ENCODE results near the gene CCL19. TPM values are rescaled to one million over a fixed set of nuclear protein-coding genes. Genes with fewer than 3 reads are reported as not detected.

CCL19 gene
- total and polyA plus RNA-seq, 8 donors, result 0.28 to 36.3 (median 0.75) TPM; not detected in 2

DNA sequence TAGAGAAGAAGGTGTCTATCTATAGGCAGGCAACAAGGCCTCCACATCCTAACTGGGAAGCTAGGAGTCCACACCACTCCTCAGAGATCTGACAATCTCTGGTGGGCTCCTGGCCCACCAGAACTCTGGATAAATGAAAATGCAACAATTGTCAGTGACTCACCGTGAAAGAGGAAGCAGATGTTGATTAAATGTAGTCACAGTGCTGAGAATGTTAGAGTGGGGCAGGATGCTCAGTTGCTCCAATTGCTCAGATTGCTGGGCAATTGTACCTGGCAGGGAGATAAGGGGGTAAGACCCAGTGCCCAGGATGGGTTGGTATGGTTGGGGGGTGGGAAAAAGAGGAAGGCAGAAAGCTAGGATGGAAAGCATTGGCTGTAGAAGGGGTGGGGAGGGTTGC is 4.3 kb downstream of the CCL19 start:
- Histone ChIP-seq H3K4me3 (no peak overlapping the region), H3K27me3 (no peaks in the 10 kb centered on the region), H3K36me3 (peaks cover 0 to 4% of the 10 kb centered on the region in 2 donors), H3K27ac (no peak overlapping the region), H3K4me1 (peaks cover 0 to 8% of the 10 kb centered on the region in 2 donors), H3K9me3 (no peaks in the 10 kb centered on the region)
- no peak for DNase-seq
- intact Hi-C loops (cut with DNase I), result no loop called here
- no peak for TF ChIP-seq CTCF (IDR thresholded peaks at IDR 0.05)
- no peak for ATAC-seq

DNA sequence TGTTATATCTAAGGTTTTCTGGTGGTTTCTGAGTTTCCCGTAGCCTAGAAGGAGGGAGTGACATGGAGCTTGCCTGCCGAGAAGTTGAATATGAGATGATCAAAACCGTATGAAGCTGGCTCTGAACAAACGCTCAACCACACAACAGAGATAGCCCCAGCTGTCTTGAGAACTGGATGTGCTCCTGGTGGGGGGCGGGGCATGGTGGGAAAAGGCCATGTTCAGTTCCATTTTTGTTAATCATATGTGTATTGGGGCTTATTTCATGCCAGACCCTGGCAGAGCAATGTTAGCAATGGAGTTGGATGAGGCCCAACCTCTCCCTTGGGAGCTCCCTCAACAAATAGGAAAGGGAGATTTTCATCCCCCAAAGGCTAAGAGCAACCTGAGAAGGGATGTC is 4.8 kb downstream of the CCL19 start:
- intact Hi-C loops (cut with DNase I), result no loop called here
- peaks cover 0 to 8% of the 10 kb centered on the region in 2 donors for H3K4me1 ChIP-seq
- H3K27ac ChIP-seq, result no peak overlapping the region
- ATAC-seq (no peak), DNase-seq (no peak)
- no peaks in the 10 kb centered on the region for H3K27me3 ChIP-seq
- no peaks in the 10 kb centered on the region for H3K9me3 ChIP-seq
- H3K36me3 ChIP-seq, result peaks cover 0 to 4% of the 10 kb centered on the region in 2 donors
- no peak for TF ChIP-seq CTCF (IDR thresholded peaks at IDR 0.05)
- H3K4me3 ChIP-seq, result no peak overlapping the region

- Histone ChIP-seq H3K27ac (no peak overlapping the region), H3K27me3 (no peaks in the 10 kb centered on the region), H3K9me3 (no peaks in the 10 kb centered on the region), H3K4me1 (peaks cover 0 to 8% of the 10 kb centered on the region in 2 donors), H3K4me3 (no peak overlapping the region), H3K36me3 (peaks cover 0 to 4% of the 10 kb centered on the region in 2 donors)
- DNase-seq, result no peak
- intact Hi-C loops (cut with DNase I), result no loop called here
- TF ChIP-seq CTCF (IDR thresholded peaks at IDR 0.05), result no peak
- ATAC-seq, result no peak
Measured at GRCh38 chr9:34685591-34685990, 5.5 kb downstream of the CCL19 start.

DNA sequence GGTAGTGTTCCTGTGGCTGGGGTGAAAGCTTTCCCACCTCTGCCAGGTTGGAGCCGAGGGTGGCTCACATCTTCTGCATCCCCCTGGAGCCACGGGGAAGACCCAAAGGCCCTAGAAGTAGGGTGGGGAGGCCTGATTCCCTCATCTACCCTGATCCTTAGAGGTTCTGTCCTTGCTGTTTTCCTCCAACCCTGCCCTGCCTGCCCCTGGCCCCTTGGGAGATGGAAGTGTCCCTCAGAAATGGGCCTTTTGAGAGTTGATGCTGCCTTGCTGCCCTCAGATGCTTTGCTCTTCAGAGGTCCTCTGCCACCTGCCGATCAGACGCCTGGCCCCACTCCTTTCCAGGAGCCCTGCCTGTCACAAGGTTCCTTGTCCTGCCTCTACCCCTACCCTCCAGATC is 6.3 kb downstream of the CCL19 start:
- no peak for TF ChIP-seq CTCF (IDR thresholded peaks at IDR 0.05)
- Histone ChIP-seq H3K4me1 (peaks cover 0 to 8% of the 10 kb centered on the region in 2 donors), H3K36me3 (peaks cover 0 to 4% of the 10 kb centered on the region in 2 donors), H3K27ac (no peak overlapping the region), H3K9me3 (no peaks in the 10 kb centered on the region), H3K27me3 (no peaks in the 10 kb centered on the region), H3K4me3 (no peak overlapping the region)
- ATAC-seq (no peak), DNase-seq (no peak)
- intact Hi-C loops (cut with DNase I), result no loop called here

DNA sequence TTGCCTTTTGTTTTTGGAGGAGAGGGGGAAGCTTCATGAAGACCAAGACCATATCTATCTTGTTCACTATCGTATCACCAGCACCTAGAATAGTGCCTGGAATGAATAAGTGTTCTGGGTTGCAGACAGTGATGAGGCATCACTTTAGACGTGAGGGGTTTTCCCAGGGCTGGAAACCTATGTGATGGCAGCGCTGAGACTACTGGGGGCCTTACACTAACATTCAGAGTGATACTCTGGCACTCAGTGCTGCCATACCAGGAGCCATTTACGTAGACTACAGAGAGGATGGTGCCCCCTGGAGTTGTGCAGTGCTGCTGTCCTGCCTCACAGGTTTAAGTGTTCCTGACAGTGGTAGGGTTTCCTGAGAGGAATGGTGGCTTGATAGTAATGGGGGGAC is 6.9 kb downstream of the CCL19 start:
- Histone ChIP-seq H3K36me3 (peaks cover 0 to 4% of the 10 kb centered on the region in 2 donors), H3K9me3 (no peaks in the 10 kb centered on the region), H3K27me3 (no peaks in the 10 kb centered on the region), H3K27ac (no peak overlapping the region), H3K4me1 (peaks cover 0 to 8% of the 10 kb centered on the region in 2 donors), H3K4me3 (no peak overlapping the region)
- DNase-seq (no peak), ATAC-seq (no peak)
- TF ChIP-seq CTCF (IDR thresholded peaks at IDR 0.05), result no peak
- intact Hi-C loops (cut with DNase I), result no loop called here
